Body of pancreas (tissue), 4 donors: ENCODE results near the gene SUZ12. TPM values are rescaled to one million over a fixed set of nuclear protein-coding genes. Genes with fewer than 3 reads are reported as not detected.
"Not testable (repeated sequence)": the region's sequence is repeated elsewhere in the genome, so short reads cannot be mapped to it uniquely, and the experiment has no call there.

Source experiments
- ATAC-seq: fragments of 150-250 bp; one replicate; pipeline ENCODE4 v1.9.1; 2016
- DNase-seq, 4 donors: peaks; one replicate each; pipeline ENCODE4 v3.0.0-alpha.2; 2019
- H3K27ac ChIP-seq, 4 donors: fragments of 200-600 bp; sonication (generic); 1 replicate in 3 of 4; 2 replicates in 1 of 4; pipeline versions ENCODE4 v1.5.1 to v1.6.1; 2016 to 2019; ENCODE audit warnings: mild to moderate bottlenecking in 1 of 4, mixed read lengths in 1 of 4, moderate library complexity in 1 of 4
- H3K27me3 ChIP-seq, 2 donors: fragments of 200-600 bp; sonication (generic); one replicate each; pipeline ENCODE4 v1.6.0; 2016; ENCODE audit warnings: mild to moderate bottlenecking in 1 of 2
- H3K36me3 ChIP-seq, 2 donors: fragments of 200-600 bp; sonication (generic); replicated peaks in 1 of 2; 2 replicates each; pipeline ENCODE4 v1.5.1; 2016; ENCODE audit warnings: low read depth in 2 of 2; ENCODE audit not compliant: insufficient read depth in 1 of 2
- H3K4me1 ChIP-seq: fragments of 200-600 bp; sonication (generic); one replicate; pipeline ENCODE4 v1.6.0; 2016
- H3K4me3 ChIP-seq, 2 donors: fragments of 200-600 bp; sonication (generic); 1 replicate in 1 of 2; 2 replicates in 1 of 2; pipeline ENCODE4 v1.5.1; 2016 to 2019
- H3K9me3 ChIP-seq, 3 donors: fragments of 200-600 bp; sonication (generic); 1 replicate in 2 of 3; 2 replicates in 1 of 3; pipeline ENCODE4 v1.5.1; 2016
- POLR2A ChIP-seq, 3 donors: fragments of 450-650 bp; IDR thresholded peaks; one replicate each; pipeline ENCODE4 v1.6.1; 2016; ENCODE audit warnings: antibody characterized with exemption in 3 of 3, mild to moderate bottlenecking in 2 of 3
- WGBS, 2 donors: methylation state at CpG; one replicate each; pipeline ENCODE4 v1.1.5; 2017; 5-methylcytosine and 5-hydroxymethylcytosine counted together
- intact Hi-C: fragments of 100-400 bp; cut with DNase I; formaldehyde crosslinking; loops from one replicate; pipeline ENCODE4 v1.15.1; 2023
- total RNA-seq, 2 donors: library from RNA; depleted of rRNA; stranded (reverse); fragments of >200 nt; gene quantifications; one replicate each; pipeline ENCODE4 v1.1.0, GENCODE V29; 2016
- TF ChIP-seq, protein P1 (sequence below), 7 experiments: fragments of 450-650 bp in 4 of 7; fragments of 200-600 bp in 3 of 7; sonication (generic) in 3 of 7; IDR thresholded peaks; one replicate each; pipeline ENCODE4 v1.5.1; 2016 to 2019; ENCODE audit warnings: antibody characterized with exemption in 7 of 7

Gene SUZ12
- total RNA-seq, 2 donors from 2014 or later = 10.1 to 11.2 TPM

DNA sequence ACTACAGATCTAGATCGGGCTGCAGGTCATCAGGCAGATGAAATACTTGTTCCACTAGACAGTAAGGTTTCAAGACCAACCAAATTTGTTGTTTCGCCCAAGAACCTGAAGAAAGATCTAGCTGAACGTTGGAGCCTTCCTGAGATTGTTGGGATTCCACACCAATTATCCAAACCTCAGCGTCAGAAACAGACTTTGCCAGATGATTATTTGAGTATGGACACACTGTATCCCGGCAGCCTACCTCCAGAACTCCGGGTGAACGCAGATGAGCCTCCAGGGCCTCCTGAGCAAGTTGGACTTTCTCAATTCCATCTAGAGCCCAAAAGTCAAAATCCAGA is 84.8 kb downstream of the SUZ12 start:
- no peak for TF ChIP-seq POLR2A (IDR thresholded peaks at IDR 0.05)
- TF ChIP-seq, protein P1, sequence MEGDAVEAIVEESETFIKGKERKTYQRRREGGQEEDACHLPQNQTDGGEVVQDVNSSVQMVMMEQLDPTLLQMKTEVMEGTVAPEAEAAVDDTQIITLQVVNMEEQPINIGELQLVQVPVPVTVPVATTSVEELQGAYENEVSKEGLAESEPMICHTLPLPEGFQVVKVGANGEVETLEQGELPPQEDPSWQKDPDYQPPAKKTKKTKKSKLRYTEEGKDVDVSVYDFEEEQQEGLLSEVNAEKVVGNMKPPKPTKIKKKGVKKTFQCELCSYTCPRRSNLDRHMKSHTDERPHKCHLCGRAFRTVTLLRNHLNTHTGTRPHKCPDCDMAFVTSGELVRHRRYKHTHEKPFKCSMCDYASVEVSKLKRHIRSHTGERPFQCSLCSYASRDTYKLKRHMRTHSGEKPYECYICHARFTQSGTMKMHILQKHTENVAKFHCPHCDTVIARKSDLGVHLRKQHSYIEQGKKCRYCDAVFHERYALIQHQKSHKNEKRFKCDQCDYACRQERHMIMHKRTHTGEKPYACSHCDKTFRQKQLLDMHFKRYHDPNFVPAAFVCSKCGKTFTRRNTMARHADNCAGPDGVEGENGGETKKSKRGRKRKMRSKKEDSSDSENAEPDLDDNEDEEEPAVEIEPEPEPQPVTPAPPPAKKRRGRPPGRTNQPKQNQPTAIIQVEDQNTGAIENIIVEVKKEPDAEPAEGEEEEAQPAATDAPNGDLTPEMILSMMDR (IDR thresholded peaks at IDR 0.05) = no peak
- 84 to 89% methylated on average over 7 of the region's 7 CpGs for WGBS, 2 donors
- ATAC-seq = no peak
- DNase-seq = no peak
- Histone ChIP-seq H3K36me3 (no peaks in the 10 kb centered on the region), H3K9me3 (no peaks in the 10 kb centered on the region), H3K4me3 (no peak overlapping the region), H3K27me3 (no peaks in the 10 kb centered on the region), H3K27ac (no peak overlapping the region), H3K4me1 (no peaks in the 10 kb centered on the region)
- intact Hi-C loops = no loop called here

DNA sequence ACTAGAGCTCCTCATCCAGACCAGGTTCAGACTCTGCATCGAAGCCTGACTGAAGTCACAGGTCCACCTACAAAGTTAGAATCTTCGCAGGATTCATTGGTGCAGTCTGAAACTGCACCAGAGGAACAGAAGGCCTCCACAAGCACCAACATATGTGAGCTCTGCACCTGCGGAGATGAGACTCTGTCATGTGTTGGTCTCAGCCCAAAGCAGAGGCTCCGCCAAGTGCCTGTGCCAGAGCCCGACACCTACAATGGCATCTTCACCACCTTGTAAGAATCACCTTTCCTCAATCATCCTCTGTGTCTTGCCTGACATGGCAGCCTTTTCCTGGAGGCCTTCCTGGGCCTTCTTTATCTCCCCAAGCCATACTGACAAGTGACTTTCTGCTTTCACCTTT is 85.7 kb downstream of the SUZ12 start:
- ATAC-seq, H3K4me3 ChIP-seq, H3K27me3 ChIP-seq, H3K27ac ChIP-seq, intact Hi-C loops, H3K4me1 ChIP-seq, H3K9me3 ChIP-seq, H3K36me3 ChIP-seq, DNase-seq: not testable (repeated sequence)
- 97 to 100% methylated on average over 2 to 3 of the region's 5 CpGs for WGBS, 2 donors

DNA sequence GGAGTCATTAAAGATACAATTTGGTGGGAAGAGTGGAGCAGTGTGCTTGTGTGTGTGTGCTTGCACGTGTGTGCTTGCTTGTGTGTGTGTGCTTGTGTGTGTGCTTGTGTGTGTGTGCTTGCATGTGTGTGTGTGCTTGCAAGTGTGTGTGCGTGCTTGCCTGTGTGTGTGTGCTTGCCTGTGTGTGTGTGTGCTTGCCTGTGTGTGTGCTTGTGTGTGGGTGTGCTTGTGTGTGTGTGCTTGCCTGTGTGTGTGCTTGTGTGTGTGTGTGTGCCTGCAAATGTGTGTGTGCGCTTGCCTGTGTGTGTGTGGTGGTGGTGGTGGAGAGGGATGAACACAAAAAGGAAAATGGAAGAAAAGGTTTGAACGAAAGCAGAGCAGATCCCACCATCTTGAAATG is 90.5 kb downstream of the SUZ12 start:
- H3K9me3 ChIP-seq, intact Hi-C loops: not testable (repeated sequence)
- whole genome bisulfite sequencing, 2 donors = 88 to 92% methylated on average over 4 of the region's 4 CpGs

DNA sequence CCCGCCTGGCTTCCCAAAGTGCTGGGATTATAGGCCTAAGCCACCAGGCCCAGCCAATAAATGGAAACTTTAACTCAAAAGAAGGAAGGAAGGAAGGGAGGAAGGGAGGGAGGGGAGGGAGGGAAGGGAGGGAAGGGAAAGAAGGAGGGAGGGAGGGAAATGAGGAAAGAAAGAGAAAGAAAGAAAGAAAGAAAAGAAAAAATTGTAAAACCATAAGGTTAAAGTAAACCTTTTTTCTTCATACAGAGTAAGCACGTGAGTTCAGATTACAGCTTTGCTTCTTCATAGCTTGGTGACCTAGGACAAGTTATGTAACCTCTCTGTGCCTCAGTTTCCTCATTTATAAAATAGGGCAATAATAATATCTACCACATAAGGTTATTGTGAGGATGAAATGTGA is 96.4 kb downstream of the SUZ12 start:
- peaks cover 5% of the 10 kb centered on the region in 2 donors for H3K36me3 ChIP-seq
- DNase-seq (no peak), ATAC-seq (no peak)
- no peaks in the 10 kb centered on the region for H3K4me1 ChIP-seq
- H3K4me3 ChIP-seq = no peak overlapping the region
- intact Hi-C loops = no loop called here
- no peaks in the 10 kb centered on the region for H3K27me3 ChIP-seq
- no peak for TF ChIP-seq POLR2A (IDR thresholded peaks at IDR 0.05)
- TF ChIP-seq, protein P1 (IDR thresholded peaks at IDR 0.05) = no peak
- H3K9me3 ChIP-seq = no peaks in the 10 kb centered on the region
- no peak overlapping the region for H3K27ac ChIP-seq
- 89 to 97% methylated on average over 2 of the region's 2 CpGs for WGBS, 2 donors

More for the DNA sequence above, 90.5 kb downstream of the SUZ12 start:
- H3K4me3 ChIP-seq, ATAC-seq, H3K27ac ChIP-seq, H3K4me1 ChIP-seq, H3K27me3 ChIP-seq, H3K36me3 ChIP-seq, DNase-seq: not testable (repeated sequence)

DNA sequence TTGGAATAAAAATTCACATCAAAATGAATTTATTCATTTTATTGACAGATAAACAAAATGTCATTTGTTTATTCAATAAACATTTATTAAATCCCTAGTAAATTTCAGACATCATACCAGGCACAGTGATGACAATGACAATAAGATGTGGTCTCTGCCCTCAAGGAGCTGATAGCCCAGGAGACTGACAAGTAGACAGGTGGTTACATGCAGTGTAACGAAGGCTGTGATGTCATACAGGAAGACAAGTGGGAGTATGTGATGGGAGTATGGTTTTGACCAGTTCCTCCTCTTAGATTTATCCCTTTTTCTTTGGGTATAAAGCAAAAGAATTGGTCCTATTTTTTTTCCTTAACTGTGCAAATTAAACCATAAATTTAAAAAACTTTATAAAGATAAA is 97.0 kb downstream of the SUZ12 start:
- H3K4me1 ChIP-seq, ATAC-seq, H3K36me3 ChIP-seq, intact Hi-C loops, H3K27ac ChIP-seq, H3K9me3 ChIP-seq, H3K27me3 ChIP-seq, H3K4me3 ChIP-seq, DNase-seq: not testable (repeated sequence)
- WGBS, 2 donors = 79 to 91% methylated on average over 1 of the region's 1 CpG

DNA sequence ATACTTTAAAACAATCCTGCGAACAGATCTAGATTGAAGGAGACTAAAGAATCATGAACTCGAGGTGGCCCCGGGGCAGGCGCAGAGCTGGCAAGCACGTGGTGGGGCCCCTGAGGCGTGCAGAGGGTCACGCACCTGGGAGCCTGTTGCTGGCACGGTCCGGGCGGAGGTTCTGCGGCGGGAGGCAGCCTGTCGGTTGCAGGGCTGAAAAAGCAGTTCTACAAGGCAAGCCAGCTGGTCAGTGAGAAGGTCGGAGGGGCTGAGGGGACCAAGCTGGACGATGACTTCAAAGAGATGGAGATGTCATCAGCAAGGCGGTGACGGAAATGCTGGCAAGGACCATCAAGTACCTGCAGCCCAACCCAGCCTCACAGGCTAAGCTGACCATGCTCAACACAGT is 103.4 kb downstream of the SUZ12 start:
- H3K27ac ChIP-seq, H3K27me3 ChIP-seq, H3K9me3 ChIP-seq, H3K36me3 ChIP-seq, intact Hi-C loops, H3K4me1 ChIP-seq, H3K4me3 ChIP-seq, ATAC-seq, DNase-seq: not testable (repeated sequence)
- WGBS, 2 donors = 91 to 94% methylated on average over 17 of the region's 17 CpGs

DNA sequence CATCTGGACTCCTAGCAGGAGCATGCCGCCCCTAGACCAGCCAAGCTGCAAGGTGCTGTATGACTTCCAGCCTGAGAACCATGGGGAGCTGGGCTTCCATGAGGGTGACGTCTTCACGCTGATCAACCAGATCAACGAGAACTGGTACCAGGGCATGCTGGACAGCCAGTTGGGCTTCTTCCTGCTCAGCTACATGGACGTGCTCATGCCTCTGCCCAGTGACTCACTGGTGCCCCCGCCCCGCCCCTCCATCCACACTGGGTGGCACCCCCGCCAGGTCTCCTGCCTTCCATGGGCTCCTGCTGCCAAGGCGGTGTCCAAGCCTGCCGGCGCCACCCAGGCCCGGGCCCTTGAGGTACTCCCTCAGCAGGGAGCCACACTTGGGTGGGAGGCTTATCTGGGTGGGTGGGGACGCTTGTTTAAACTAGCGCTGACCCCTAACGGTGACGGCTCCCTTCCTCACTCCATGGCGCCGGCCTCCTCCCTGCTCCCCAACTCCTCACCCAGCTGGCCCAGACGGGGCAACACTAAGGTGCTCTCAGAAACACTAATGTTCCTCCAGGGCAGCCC is 104.6 kb downstream of the SUZ12 start:
- H3K4me3 ChIP-seq, H3K9me3 ChIP-seq, H3K27me3 ChIP-seq, DNase-seq, H3K36me3 ChIP-seq, H3K27ac ChIP-seq, H3K4me1 ChIP-seq, intact Hi-C loops, ATAC-seq: not testable (repeated sequence)
- 95 to 96% methylated on average over 12 to 19 of the region's 19 CpGs for WGBS, 2 donors

DNA sequence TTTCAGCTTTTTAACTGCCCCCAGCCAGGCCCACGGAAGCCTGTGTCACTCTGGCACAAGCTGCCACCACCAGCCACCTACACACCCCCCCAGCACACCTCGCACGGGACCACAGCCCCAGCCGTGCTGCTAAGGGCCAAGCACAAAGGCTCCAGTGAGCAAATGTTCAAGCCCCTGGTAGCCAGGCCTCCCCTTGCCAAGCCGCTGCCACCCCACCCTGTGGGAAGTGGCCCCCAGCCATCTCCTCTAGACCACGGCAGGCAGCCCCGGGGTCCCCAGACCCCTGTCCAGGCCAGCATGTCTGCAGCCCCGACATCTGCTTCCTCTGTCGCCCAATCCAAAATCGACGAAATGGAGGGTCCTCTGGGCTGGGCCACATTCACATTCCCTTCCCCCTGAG is 105.5 kb downstream of the SUZ12 start:
- not testable (repeated sequence) for ATAC-seq

DNA sequence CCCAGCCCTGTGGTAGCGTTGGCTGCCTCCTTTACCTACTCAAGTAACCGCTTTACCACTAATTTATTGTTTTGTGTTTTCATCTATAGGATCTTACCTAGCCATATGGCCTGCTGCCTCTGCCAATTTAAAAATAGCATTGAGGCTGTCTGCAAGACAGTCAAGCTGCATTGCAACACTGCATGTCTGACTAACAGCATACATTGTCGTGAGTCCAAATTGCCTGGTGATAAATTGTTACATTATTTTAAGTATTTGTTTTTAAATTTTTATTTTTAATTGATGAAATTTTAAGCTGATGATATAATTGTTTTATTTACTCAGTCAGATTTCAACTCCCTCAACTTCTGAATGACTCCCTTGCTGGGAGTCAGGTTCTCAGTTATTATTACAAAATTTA is 108.8 kb downstream of the SUZ12 start:
- H3K9me3 ChIP-seq, H3K4me3 ChIP-seq, H3K27me3 ChIP-seq, DNase-seq, H3K36me3 ChIP-seq, intact Hi-C loops, H3K27ac ChIP-seq, H3K4me1 ChIP-seq, ATAC-seq: not testable (repeated sequence)
- 81 to 94% methylated on average over 3 of the region's 3 CpGs for WGBS, 2 donors

More for the DNA sequence above, 105.5 kb downstream of the SUZ12 start:
- DNase-seq, H3K4me1 ChIP-seq, H3K9me3 ChIP-seq, intact Hi-C loops, H3K27ac ChIP-seq, H3K36me3 ChIP-seq, H3K27me3 ChIP-seq, H3K4me3 ChIP-seq: not testable (repeated sequence)
- 90% methylated on average over 4 of the region's 11 CpGs; no CpG with 5 or more reads in 1 of the 2 donors for WGBS, 2 donors

DNA sequence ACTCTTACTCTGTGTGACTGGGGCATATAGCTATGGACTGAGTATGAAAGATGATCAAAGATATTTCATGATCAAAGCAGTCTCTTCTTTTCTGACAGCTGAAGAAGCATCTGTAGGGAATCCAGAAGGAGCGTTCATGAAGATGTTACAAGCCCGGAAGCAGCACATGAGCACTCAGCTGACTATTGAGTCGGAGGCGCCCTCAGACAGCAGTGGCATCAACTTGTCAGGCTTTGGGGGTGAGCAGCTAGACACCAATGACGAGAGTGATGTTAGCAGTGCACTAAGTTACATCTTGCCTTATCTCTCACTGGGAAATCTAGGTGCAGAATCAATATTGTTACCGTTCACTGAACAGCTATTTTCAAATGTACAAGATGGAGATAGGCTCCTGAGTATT is 110.9 kb downstream of the SUZ12 start:
- intact Hi-C loops, DNase-seq, ATAC-seq, H3K36me3 ChIP-seq, H3K9me3 ChIP-seq, H3K27me3 ChIP-seq, H3K27ac ChIP-seq, H3K4me3 ChIP-seq, H3K4me1 ChIP-seq: not testable (repeated sequence)
- WGBS, 2 donors = 94 to 98% methylated on average over 5 to 6 of the region's 6 CpGs
